Ovary (tissue), 3 donors: ENCODE results near the gene RHBDD3.

Source experiments
- CTCF ChIP-seq, 3 donors: fragments of 450-650 bp in 2 of 3; fragments of 200-600 bp in 1 of 3; IDR thresholded peaks; one replicate each; pipeline versions ENCODE4 v1.5.1 to v1.8.0; 2016 to 2022; ENCODE audit warnings: antibody characterized with exemption in 3 of 3, mild to moderate bottlenecking in 1 of 3
- POLR2A ChIP-seq: fragments of 450-650 bp; IDR thresholded peaks from one replicate; pipeline ENCODE4 v1.6.1; 2017; ENCODE audit warnings: antibody characterized with exemption, mild to moderate bottlenecking, moderate library complexity
- donor health status: DM: no; HTN: no; CAD: no.

- TF ChIP-seq CTCF (IDR thresholded peaks at IDR 0.05) (no peak), POLR2A (no peak)
Observed at GRCh38 chr22:29211066-29211465, 56.7 kb downstream of the RHBDD3 start.
